K562 (cell line): ENCODE data around the gene LMLN. TPM values are rescaled to one million over a fixed set of nuclear protein-coding genes. Genes with fewer than 3 reads are reported as not detected.

Experiments
- ATAC-seq: fragments of 200-7000 bp; cut with Tn5 transposase; 3 replicates; pipeline ENCODE4 v1.9.1; 2020; ENCODE audit warnings: moderate library complexity
- BruUV-seq: library from RNA; stranded (reverse); fragments of 400-500 nt; replicated peaks from 2 replicates; lab custom pipeline; 2021; lab: Mats Ljungman, UMichigan
- CTCF ChIA-PET: fragments of 300-600 bp; formaldehyde crosslinking; extraction: SDS; loops from one replicate; lab custom pipeline; 2021; ENCODE audit warnings: low intra/inter-chr PET ratio; lab: Yijun Ruan, JAX
- POLR2A ChIA-PET: fragments of 300-600, 350-650 bp; sonication (Branson Sonifier 250); formaldehyde crosslinking; extraction: SDS; loops from one replicate; lab custom pipeline; 2021; ENCODE audit warnings: antibody characterized with exemption, inconsistent platforms; lab: Yijun Ruan, JAX
- DNase-seq, 4 experiments: peaks; one replicate each; pipeline versions ENCODE4 v3.0.0 to v3.0.0-alpha.2; 2011 to 2018; ENCODE audit warnings: low spot score in 3 of 4, mixed read lengths in 3 of 4; ENCODE audit errors: extremely low read depth in 1 of 4
- FAIRE-seq: peaks from 2 replicates; lab custom pipeline; 2011; peaks lifted over from hg19 to GRCh38; lab: Jason Lieb, UNC
- H2AFZ ChIP-seq: 2 replicates; pipeline ENCODE4 v1.6.0; 2011; ENCODE audit warnings: low read depth, low read length, control low read depth, inconsistent platforms
- H3K27ac ChIP-seq: fragments of 200-600 bp; 3 replicates; pipeline ENCODE4 v1.8.0; 2011; ENCODE audit warnings: low read depth, mild to moderate bottlenecking, control low read depth, inconsistent platforms, low read length, moderate library complexity, mixed read lengths; ENCODE audit errors: extremely low read depth
- H3K27me3 ChIP-seq, 2 experiments: fragments of 300-600 bp in 1 of 2; 2 replicates in 1 of 2; 3 replicates in 1 of 2; pipeline versions ENCODE4 v1.6.0 to v1.8.0; 2011; ENCODE audit warnings: inconsistent platforms in 2 of 2, low read length in 2 of 2, mild to moderate bottlenecking in 1 of 2, mixed read lengths in 1 of 2, moderate library complexity in 1 of 2; ENCODE audit not compliant: control insufficient read depth in 2 of 2, insufficient read depth in 2 of 2
- H3K36me3 ChIP-seq: fragments of 300-600 bp; 3 replicates; pipeline ENCODE4 v1.8.0; 2011; ENCODE audit warnings: mild to moderate bottlenecking, low read length, inconsistent platforms; ENCODE audit not compliant: control insufficient read depth, insufficient read depth
- H3K4me1 ChIP-seq, 2 experiments: fragments of 200-600 bp in 1 of 2; replicated peaks in 1 of 2; 2 replicates in 1 of 2; 3 replicates in 1 of 2; pipeline versions ENCODE4 v1.5.1 to v1.8.0; 2011; ENCODE audit warnings: inconsistent platforms in 2 of 2, low read length in 2 of 2, mild to moderate bottlenecking in 1 of 2, mixed read lengths in 1 of 2, moderate library complexity in 1 of 2; ENCODE audit not compliant: control insufficient read depth in 2 of 2, insufficient read depth in 2 of 2
- H3K4me2 ChIP-seq: 2 replicates; pipeline ENCODE4 v1.6.1; 2011; ENCODE audit warnings: low read length, control low read depth, inconsistent platforms, mixed read lengths; ENCODE audit not compliant: insufficient read depth
- H3K4me3 ChIP-seq: fragments of 200-600 bp; sonication (generic), shearing (Covaris generic); 2 replicates; pipeline ENCODE4 v1.5.1; 2016; ENCODE audit warnings: control low read depth, inconsistent platforms
- H3K79me2 ChIP-seq: fragments of 200-600 bp; 3 replicates; pipeline ENCODE4 v1.8.0; 2011; ENCODE audit warnings: low read length, inconsistent platforms; ENCODE audit not compliant: control insufficient read depth, insufficient read depth
- H3K9ac ChIP-seq, 2 experiments: 2 replicates each; pipeline versions ENCODE4 v1.6.0 to v1.6.1; 2011; ENCODE audit warnings: low read depth in 2 of 2, low read length in 2 of 2, control low read depth in 1 of 2, inconsistent platforms in 1 of 2, mild to moderate bottlenecking in 1 of 2, mixed read lengths in 1 of 2; ENCODE audit not compliant: insufficient read depth in 1 of 2
- H3K9me1 ChIP-seq: one replicate; pipeline ENCODE4 v1.6.0; 2011; ENCODE audit warnings: inconsistent platforms, mild to moderate bottlenecking, low read length, moderate library complexity; ENCODE audit not compliant: control insufficient read depth, insufficient read depth
- H3K9me3 ChIP-seq: replicated peaks from 2 replicates; pipeline ENCODE4 v1.5.1; 2011; ENCODE audit warnings: low read depth, low read length, inconsistent platforms; ENCODE audit not compliant: control insufficient read depth, insufficient read depth
- H4K20me1 ChIP-seq: replicated peaks from 2 replicates; pipeline ENCODE4 v1.6.1; 2011; ENCODE audit warnings: low read length, inconsistent platforms, mixed read lengths; ENCODE audit not compliant: control insufficient read depth, insufficient read depth
- POLR2G ChIP-seq: fragments of 200-400 bp; formaldehyde crosslinking; IDR thresholded peaks from 2 replicates; pipeline ENCODE4 v1.6.1; 2017; ENCODE audit warnings: low read depth, mild to moderate bottlenecking, antibody characterized with exemption, low read length, moderate library complexity
- PYGO2 ChIP-seq: fragments of 450-650 bp; IDR thresholded peaks from 2 replicates; pipeline ENCODE4 v1.6.1; 2016; ENCODE audit warnings: mild to moderate bottlenecking, missing genetic modification characterization, moderate library complexity, missing compliant biosample characterization
- ZNF165 ChIP-seq: fragments of 250-450 bp; sonication (Bioruptor Pico); IDR thresholded peaks from 2 replicates; pipeline ENCODE4 v1.4.0; 2020; ENCODE audit warnings: borderline replicate concordance
- ZNF778 ChIP-seq: fragments of 450-650 bp; formaldehyde crosslinking; IDR thresholded peaks from 2 replicates; pipeline ENCODE4 v1.4.0; 2020; ENCODE audit warnings: mild to moderate bottlenecking, moderate library complexity
- WGBS: fragments of 100-300 bp; shearing (Covaris generic); methylation state at CpG from one replicate; pipeline ENCODE4 v1.1.6; 2016; ENCODE audit warnings: low coverage, mixed read lengths; ENCODE audit not compliant: insufficient coverage; ENCODE audit errors: missing lambda C conversion rate; 5-methylcytosine and 5-hydroxymethylcytosine counted together
- in situ Hi-C: fragments of 300-500 bp; cut with MboI; formaldehyde crosslinking; loops from 4 replicates; pipeline ENCODE4 v1.15.0; 2018; ENCODE audit warnings: inconsistent platforms, mixed read lengths
- intact Hi-C: fragments of 100-400 bp; cut with micrococcal nuclease; formaldehyde crosslinking; loops from 2 replicates; pipeline ENCODE4 v1.14.2; 2022
- polyA plus RNA-seq, 8 experiments: library from polyadenylated mRNA; depleted of rRNA in 4 of 8; stranded (reverse) in 5 of 8; unstranded in 3 of 8; fragments of >200 nt; fragmentation: Nextera tagmentation in 2 of 8; fragmentation: Illumina TruSeq in 1 of 8; extraction: Ambion mirVana in 2 of 8; extraction: Trizol in 1 of 8; gene quantifications; 2 replicates each; pipeline versions ENCODE4 v1.2.1 to v1.2.3, GENCODE V29; 2011 to 2014; ENCODE audit warnings: inconsistent platforms in 1 of 8, missing spikeins in 1 of 8
- total RNA-seq, 7 experiments: library from RNA; depleted of rRNA in 6 of 7; stranded (reverse); fragments of >200 nt in 6 of 7; fragmentation: Illumina TruSeq in 2 of 7; extraction: Trizol in 2 of 7; gene quantifications; 2 replicates each; pipeline versions ENCODE4 v1.2.1 to v1.2.3, GENCODE V29; 2011 to 2021; ENCODE audit warnings: low replicate concordance in 1 of 7

LMLN gene
- total and polyA plus RNA-seq, 9 of the 15 experiments (the other 6 are each of a cell fraction or from before 2014, with no cell fraction given) = 2.2 to 15.9 (median 6.9) TPM

GRCh38 chr3:198046120-198046857 lies 86.3 kb downstream of the LMLN start:
- DNase-seq (no peak), ATAC-seq (0 out of 3 replicates have a peak, but pooled peaks have one; percentile 24), FAIRE-seq (no peak)
- Histone ChIP-seq H3K4me1 (peaks cover 0 to 6% of the 10 kb centered on the region in 2 experiments; a peak in 3 of 5 replicates), H3K36me3 (no peaks in the 10 kb centered on the region; the same call in 2 of the 3 replicates), H2AFZ (no peak overlapping the region), H4K20me1 (no peaks in the 10 kb centered on the region; the same call in 1 of the 2 replicates), H3K4me3 (no peak overlapping the region), H3K9me3 (no peaks in the 10 kb centered on the region; the same call in 1 of the 2 replicates), H3K4me2 (no peak overlapping the region), H3K79me2 (no peaks in the 10 kb centered on the region), H3K27ac (no peak overlapping the region), H3K9me1 (no peaks in the 10 kb centered on the region), H3K27me3 (no peaks in the 10 kb centered on the region), H3K9ac (peak overlapping the region in 1 of 2 experiments; percentile 28; a peak in 1 of 4 replicates)
- no TSS peak for BruUV-seq
- intact Hi-C loops (no loop called here), in situ Hi-C loops (no loop called here)
- WGBS = 89% methylated on average over 8 of the region's 8 CpGs
- TF ChIP-seq POLR2G (0 out of 2 replicates have a peak, but pooled peaks have one; percentile 22), ZNF778 (CRISPR knock-in tag) (no peak)
- ChIA-PET POLR2A (interaction anchor here (1.5 kb wide), 1 partner anchor 12 kb away, joined by 6 read pairs; no protein-coding TSS in a partner anchor), CTCF (no interaction called here)

- DNase-seq (no peak), FAIRE-seq (no peak), ATAC-seq (no peak)
- Histone ChIP-seq H4K20me1 (no peaks in the 10 kb centered on the region; the same call in 1 of the 2 replicates), H3K27ac (no peak overlapping the region), H3K4me2 (no peak overlapping the region), H2AFZ (no peak overlapping the region), H3K9me3 (no peaks in the 10 kb centered on the region; the same call in 1 of the 2 replicates), H3K9me1 (no peaks in the 10 kb centered on the region), H3K4me3 (no peak overlapping the region), H3K36me3 (no peaks in the 10 kb centered on the region), H3K4me1 (peaks cover 0 to 6% of the 10 kb centered on the region in 2 experiments; a peak in 3 of 5 replicates), H3K9ac (no peak overlapping the region), H3K27me3 (no peaks in the 10 kb centered on the region), H3K79me2 (no peaks in the 10 kb centered on the region)
- intact Hi-C loops = no loop called here
- in situ Hi-C loops = no loop called here
- POLR2A ChIA-PET = no interaction called here
- CTCF ChIA-PET = no interaction called here
- BruUV-seq = no TSS peak
- no peak for TF ChIP-seq PYGO2 (tag)
- no peak for TF ChIP-seq ZNF165 (CRISPR knock-in tag)
Observed at GRCh38 chr3:198048445-198048844, 88.4 kb downstream of the LMLN start.
